VCaP (cell line): ENCODE data around the gene CHML.

Experiments
- H3K27ac ChIP-seq: fragments of 450-650 bp; 2 replicates; pipeline ENCODE4 v1.5.1; 2017
- CTCF ChIP-seq: fragments of 450-650 bp; conservative IDR thresholded peaks from 2 replicates; pipeline ENCODE4 v1.5.1; 2017; ENCODE audit warnings: mild to moderate bottlenecking, moderate library complexity

The CHML gene

GRCh38 chr1:241630476-241630875 is 9.7 kb downstream of the CHML start:
- H3K27ac ChIP-seq: no peak overlapping the region
- TF ChIP-seq CTCF: no peak

GRCh38 chr1:241630005-241630404 is 10.2 kb downstream of the CHML start:
- no peak for TF ChIP-seq CTCF
- H3K27ac ChIP-seq: no peak overlapping the region

GRCh38 chr1:241627453-241628259 is 12.5 kb downstream of the CHML start:
- no peak overlapping the region for H3K27ac ChIP-seq

GRCh38 chr1:241624935-241625334 is 15.2 kb downstream of the CHML start:
- no peak overlapping the region for H3K27ac ChIP-seq
- TF ChIP-seq CTCF: no peak

More at GRCh38 chr1:241627453-241628259, 12.5 kb downstream of the CHML start:
- peak; percentile 79 for TF ChIP-seq CTCF

GRCh38 chr1:241622669-241623068 is 17.5 kb downstream of the CHML start:
- no peak overlapping the region for H3K27ac ChIP-seq
- TF ChIP-seq CTCF: no peak

GRCh38 chr1:241617426-241617825 is 22.7 kb downstream of the CHML start:
- H3K27ac ChIP-seq: no peak overlapping the region
- TF ChIP-seq CTCF: no peak

- H3K27ac ChIP-seq: peak overlapping the region; percentile 36; the same call in 1 of the 2 replicates
These were observed 24.9 kb downstream of the CHML start for GRCh38 chr1:241615043-241615974.

More at GRCh38 chr1:241615043-241615974, 24.9 kb downstream of the CHML start:
- TF ChIP-seq CTCF: no peak
